HCT116 (cell line): Measurements from ENCODE around the gene RNF169. TPM values are rescaled to one million over a fixed set of nuclear protein-coding genes. Genes with fewer than 3 reads are reported as not detected.

ENCODE experiments used
- ATAC-seq: fragments of 200-7000 bp; cut with Tn5 transposase; 2 replicates; pipeline ENCODE4 v1.9.1; 2020; ENCODE audit warnings: mild to moderate bottlenecking, moderate library complexity
- BruUV-seq: library from RNA; stranded (reverse); fragments of 400-500 nt; replicated peaks from 2 replicates; lab custom pipeline; 2021; lab: Mats Ljungman, UMichigan
- CTCF ChIA-PET: fragments of 300-600 bp; sonication (Branson Sonifier 250); formaldehyde crosslinking; loops from one replicate; lab custom pipeline; 2021; ENCODE audit warnings: antibody characterized with exemption; lab: Charles Lee
- POLR2A ChIA-PET: fragments of 300-600, 350-600 bp; sonication (Branson Sonifier 250); formaldehyde crosslinking; loops from one replicate; lab custom pipeline; 2021; ENCODE audit warnings: antibody characterized with exemption; lab: Charles Lee
- RAD21 ChIA-PET, 2 experiments: fragments of 300-600 bp; sonication (Branson Sonifier 250); formaldehyde crosslinking; loops; one replicate each; lab custom pipeline; 2023; ENCODE audit warnings: low total read pairs in 2 of 2; ENCODE audit not compliant: uncharacterized antibody in 2 of 2, unreplicated experiment in 2 of 2, low non-redundant PET in 1 of 2; lab: Charles Lee
- DNase-seq: peaks from one replicate; pipeline ENCODE4 v3.0.0-alpha.2; 2010; ENCODE audit warnings: low read depth, low spot score
- H2AFZ ChIP-seq: fragments of 200-600 bp; shearing (Covaris generic), sonication (generic); 2 replicates; pipeline ENCODE4 v1.6.1; 2017; ENCODE audit warnings: low read depth, mixed run types, mixed read lengths, antibody characterized with exemption, low read length; ENCODE audit not compliant: poor library complexity, severe bottlenecking
- H3K27ac ChIP-seq: 2 replicates; pipeline ENCODE4 v1.5.1; 2012; ENCODE audit warnings: low read depth, low read length
- H3K27me3 ChIP-seq: fragments of 200-600 bp; sonication (generic); 2 replicates; pipeline ENCODE4 v1.6.1; 2016; ENCODE audit warnings: mixed run types, low read length, mixed read lengths; ENCODE audit not compliant: insufficient read depth
- H3K36me3 ChIP-seq, 2 experiments: fragments of 200-500 bp in 1 of 2; fragments of 200-600 bp in 1 of 2; sonication (Bioruptor generic) in 1 of 2; sonication (generic) in 1 of 2; 2 replicates each; pipeline versions ENCODE4 v1.5.1 to v1.6.1; 2014 to 2016; ENCODE audit warnings: low read length in 2 of 2, inconsistent platforms in 1 of 2, mixed read lengths in 1 of 2, mixed run types in 1 of 2; ENCODE audit not compliant: insufficient read depth in 2 of 2, control insufficient read depth in 1 of 2
- H3K4me1 ChIP-seq, 2 experiments: fragments of 200-600 bp in 1 of 2; sonication (generic) in 1 of 2; 2 replicates each; pipeline versions ENCODE4 v1.5.1 to v1.6.1; 2012 to 2017; ENCODE audit warnings: low read length in 2 of 2, inconsistent platforms in 1 of 2, mild to moderate bottlenecking in 1 of 2, mixed read lengths in 1 of 2, mixed run types in 1 of 2, moderate library complexity in 1 of 2; ENCODE audit not compliant: insufficient read depth in 2 of 2, control insufficient read depth in 1 of 2
- H3K4me2 ChIP-seq: fragments of 200-600 bp; sonication (generic); 2 replicates; pipeline ENCODE4 v1.6.1; 2017; ENCODE audit warnings: mixed run types, low read length, mixed read lengths
- H3K4me3 ChIP-seq, 2 experiments: fragments of 200-600 bp in 1 of 2; sonication (generic) in 1 of 2; replicated peaks in 1 of 2; 2 replicates each; pipeline ENCODE4 v1.5.1; 2011 to 2016; ENCODE audit warnings: low read length in 2 of 2, control low read depth in 1 of 2, low read depth in 1 of 2, mild to moderate bottlenecking in 1 of 2, mixed read lengths in 1 of 2, mixed run types in 1 of 2
- H3K79me2 ChIP-seq: fragments of 200-600 bp; sonication (generic); 2 replicates; pipeline ENCODE4 v1.6.1; 2017; ENCODE audit warnings: mild to moderate bottlenecking, mixed run types, low read length, moderate library complexity, mixed read lengths; ENCODE audit not compliant: insufficient read depth
- H3K9ac ChIP-seq: fragments of 200-600 bp; sonication (generic); 2 replicates; pipeline ENCODE4 v1.6.1; 2016; ENCODE audit warnings: low read length, mixed read lengths
- H3K9me2 ChIP-seq: fragments of 200-600 bp; sonication (generic), shearing (Covaris generic); 2 replicates; pipeline ENCODE4 v1.6.1; 2017; ENCODE audit warnings: mixed run types, mild to moderate bottlenecking, moderate library complexity; ENCODE audit not compliant: insufficient read depth
- H3K9me3 ChIP-seq, 2 experiments: fragments of 200-500 bp in 1 of 2; fragments of 200-600 bp in 1 of 2; sonication (Bioruptor generic) in 1 of 2; sonication (generic) in 1 of 2; 2 replicates each; pipeline ENCODE4 v1.6.1; 2014 to 2017; ENCODE audit warnings: low read length in 2 of 2, mixed read lengths in 2 of 2, inconsistent platforms in 1 of 2, low read depth in 1 of 2, mild to moderate bottlenecking in 1 of 2, mixed run types in 1 of 2, moderate library complexity in 1 of 2; ENCODE audit not compliant: control insufficient read depth in 1 of 2, insufficient read depth in 1 of 2
- H4K20me1 ChIP-seq: fragments of 200-600 bp; sonication (generic), shearing (Covaris generic); 2 replicates; pipeline ENCODE4 v1.6.1; 2017; ENCODE audit warnings: mixed run types, mild to moderate bottlenecking, moderate library complexity; ENCODE audit not compliant: insufficient read depth
- EZH2phosphoT487 ChIP-seq: fragments of 200-600 bp; IDR thresholded peaks from 2 replicates; pipeline ENCODE4 v1.6.1; 2018; ENCODE audit warnings: antibody characterized with exemption, borderline replicate concordance
- RAD21 ChIP-seq: IDR thresholded peaks from 2 replicates; pipeline ENCODE4 v1.6.1; 2012; ENCODE audit warnings: low read depth, mild to moderate bottlenecking
- SP1 ChIP-seq: IDR thresholded peaks from 2 replicates; pipeline ENCODE4 v1.6.1; 2012; ENCODE audit warnings: low read depth
- intact Hi-C: fragments of 100-400 bp; cut with micrococcal nuclease; formaldehyde crosslinking; loops from 2 replicates; pipeline ENCODE4 v1.10.0; 2022
- total RNA-seq: library from RNA; stranded (reverse); gene quantifications from one replicate; pipeline ENCODE4 v1.2.1, GENCODE V29; 2021; ENCODE audit not compliant: unreplicated experiment
- TF ChIP-seq, protein P1 (sequence below): IDR thresholded peaks from 2 replicates; pipeline ENCODE4 v1.6.1; 2012; ENCODE audit warnings: low read depth
- TF ChIP-seq, protein P2 (sequence below): IDR thresholded peaks from 2 replicates; pipeline ENCODE4 v1.6.1; 2012
- TF ChIP-seq, protein P3 (sequence below): IDR thresholded peaks from 2 replicates; pipeline ENCODE4 v1.6.1; 2012

RNF169 gene
- total RNA-seq, 1 experiment from 2014 or later = 22.5 TPM

DNA sequence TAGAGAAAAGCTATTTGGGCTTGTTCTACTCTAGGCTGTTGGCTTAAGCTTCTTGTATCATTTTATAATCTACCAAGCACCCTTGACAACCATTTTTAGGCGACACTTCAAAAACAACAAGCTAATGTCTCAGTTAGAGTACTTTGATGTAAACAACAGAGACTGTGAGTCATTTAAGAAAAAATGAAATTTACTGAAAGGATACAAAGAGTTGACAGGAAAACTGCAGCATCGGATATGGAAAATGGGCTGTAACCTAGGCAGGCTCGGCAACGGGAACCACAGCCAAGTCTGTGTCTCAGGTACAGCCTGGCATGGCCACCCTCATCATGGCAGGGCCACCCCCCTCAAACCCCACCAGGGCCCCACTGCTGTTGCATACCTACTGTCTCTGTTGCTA is 4.4 kb upstream of the RNF169 start (continued):
- TF ChIP-seq, protein P1, sequence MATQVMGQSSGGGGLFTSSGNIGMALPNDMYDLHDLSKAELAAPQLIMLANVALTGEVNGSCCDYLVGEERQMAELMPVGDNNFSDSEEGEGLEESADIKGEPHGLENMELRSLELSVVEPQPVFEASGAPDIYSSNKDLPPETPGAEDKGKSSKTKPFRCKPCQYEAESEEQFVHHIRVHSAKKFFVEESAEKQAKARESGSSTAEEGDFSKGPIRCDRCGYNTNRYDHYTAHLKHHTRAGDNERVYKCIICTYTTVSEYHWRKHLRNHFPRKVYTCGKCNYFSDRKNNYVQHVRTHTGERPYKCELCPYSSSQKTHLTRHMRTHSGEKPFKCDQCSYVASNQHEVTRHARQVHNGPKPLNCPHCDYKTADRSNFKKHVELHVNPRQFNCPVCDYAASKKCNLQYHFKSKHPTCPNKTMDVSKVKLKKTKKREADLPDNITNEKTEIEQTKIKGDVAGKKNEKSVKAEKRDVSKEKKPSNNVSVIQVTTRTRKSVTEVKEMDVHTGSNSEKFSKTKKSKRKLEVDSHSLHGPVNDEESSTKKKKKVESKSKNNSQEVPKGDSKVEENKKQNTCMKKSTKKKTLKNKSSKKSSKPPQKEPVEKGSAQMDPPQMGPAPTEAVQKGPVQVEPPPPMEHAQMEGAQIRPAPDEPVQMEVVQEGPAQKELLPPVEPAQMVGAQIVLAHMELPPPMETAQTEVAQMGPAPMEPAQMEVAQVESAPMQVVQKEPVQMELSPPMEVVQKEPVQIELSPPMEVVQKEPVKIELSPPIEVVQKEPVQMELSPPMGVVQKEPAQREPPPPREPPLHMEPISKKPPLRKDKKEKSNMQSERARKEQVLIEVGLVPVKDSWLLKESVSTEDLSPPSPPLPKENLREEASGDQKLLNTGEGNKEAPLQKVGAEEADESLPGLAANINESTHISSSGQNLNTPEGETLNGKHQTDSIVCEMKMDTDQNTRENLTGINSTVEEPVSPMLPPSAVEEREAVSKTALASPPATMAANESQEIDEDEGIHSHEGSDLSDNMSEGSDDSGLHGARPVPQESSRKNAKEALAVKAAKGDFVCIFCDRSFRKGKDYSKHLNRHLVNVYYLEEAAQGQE = no peak
- TF ChIP-seq, protein P2, sequence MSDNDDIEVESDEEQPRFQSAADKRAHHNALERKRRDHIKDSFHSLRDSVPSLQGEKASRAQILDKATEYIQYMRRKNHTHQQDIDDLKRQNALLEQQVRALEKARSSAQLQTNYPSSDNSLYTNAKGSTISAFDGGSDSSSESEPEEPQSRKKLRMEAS = no peak
- TF ChIP-seq, protein P3, sequence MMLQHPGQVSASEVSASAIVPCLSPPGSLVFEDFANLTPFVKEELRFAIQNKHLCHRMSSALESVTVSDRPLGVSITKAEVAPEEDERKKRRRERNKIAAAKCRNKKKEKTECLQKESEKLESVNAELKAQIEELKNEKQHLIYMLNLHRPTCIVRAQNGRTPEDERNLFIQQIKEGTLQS = no peak
- no peak for TF ChIP-seq SP1

DNA sequence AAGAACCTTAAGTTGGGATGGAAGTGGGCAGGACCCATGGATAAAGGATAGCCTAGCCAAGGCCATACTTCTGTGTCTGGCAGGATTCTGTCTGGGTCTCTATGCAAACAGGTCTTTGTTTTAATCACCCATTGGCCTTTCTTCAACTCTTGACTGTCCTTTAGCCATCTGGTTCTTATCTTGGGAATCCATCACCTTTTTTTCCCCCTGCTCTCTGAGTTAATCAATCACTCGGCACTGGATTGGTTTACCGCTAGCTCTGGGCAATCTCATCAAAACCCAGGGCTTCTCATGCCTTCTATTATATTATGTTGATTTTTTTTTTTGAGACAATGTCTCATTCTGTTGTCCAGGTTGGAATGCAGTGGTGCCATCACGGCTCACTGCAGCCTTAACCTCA is 1.8 kb upstream of the RNF169 start:
- intact Hi-C loops = no loop called here
- ATAC-seq = no peak
- Histone ChIP-seq H3K27ac (no peak overlapping the region), H3K9me3 (no peaks in the 10 kb centered on the region), H3K9me2 (no peaks in the 10 kb centered on the region), H3K79me2 (peaks cover 27% of the 10 kb centered on the region), H3K9ac (no peak overlapping the region), H2AFZ (no peak overlapping the region), H4K20me1 (peaks cover 4% of the 10 kb centered on the region; the same call in 1 of the 2 replicates), H3K4me3 (no peak overlapping the region), H3K27me3 (no peaks in the 10 kb centered on the region), H3K4me1 (peaks cover 5 to 27% of the 10 kb centered on the region in 2 experiments; a peak in 3 of 4 replicates), H3K4me2 (no peak overlapping the region), H3K36me3 (no peaks in the 10 kb centered on the region)
- ChIA-PET RAD21 (no interaction called here), POLR2A (no interaction called here), CTCF (no interaction called here)
- BruUV-seq = no TSS peak
- TF ChIP-seq EZH2phosphoT487 (no peak), SP1 (no peak), RAD21 (no peak)
- no peak for DNase-seq
